ENCODE measurements around the gene GGT6. TPM values are rescaled to one million over a fixed set of nuclear protein-coding genes. Genes with fewer than 3 reads are reported as not detected.

The GGT6 gene
- total RNA-seq, 4 donors from 2014 or later = not detected

DNA sequence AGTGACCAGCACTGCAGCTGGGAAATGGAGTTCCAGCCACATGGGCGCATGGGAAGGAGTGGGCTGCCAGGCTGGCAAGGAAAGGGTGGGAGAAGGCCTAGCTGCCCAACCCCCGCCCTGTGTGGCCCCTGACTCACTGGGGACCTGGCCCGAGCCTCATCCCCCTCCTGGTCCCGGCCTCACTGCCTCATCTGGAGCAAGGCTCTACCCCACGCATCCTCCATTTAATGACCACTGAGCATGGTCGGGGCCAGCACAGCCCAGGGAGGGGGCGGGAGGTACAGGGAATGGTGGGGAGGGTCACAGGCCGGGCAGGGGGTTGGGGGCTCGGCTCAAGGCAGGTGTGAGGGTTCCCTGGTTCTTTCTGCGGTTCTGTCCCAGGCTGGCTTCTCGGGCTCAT is 45.6 kb downstream of the GGT6 start:
- DNase-seq (ENCODE audit: extremely low spot score) = no peak
- no peaks in the 10 kb centered on the region for H3K9me3 ChIP-seq
- TF ChIP-seq POLR2A (IDR thresholded peaks at IDR 0.05; ENCODE audit: low read depth) = no peak
- TF ChIP-seq EP300 (IDR thresholded peaks at IDR 0.05) = no peak
- TF ChIP-seq, protein P1, sequence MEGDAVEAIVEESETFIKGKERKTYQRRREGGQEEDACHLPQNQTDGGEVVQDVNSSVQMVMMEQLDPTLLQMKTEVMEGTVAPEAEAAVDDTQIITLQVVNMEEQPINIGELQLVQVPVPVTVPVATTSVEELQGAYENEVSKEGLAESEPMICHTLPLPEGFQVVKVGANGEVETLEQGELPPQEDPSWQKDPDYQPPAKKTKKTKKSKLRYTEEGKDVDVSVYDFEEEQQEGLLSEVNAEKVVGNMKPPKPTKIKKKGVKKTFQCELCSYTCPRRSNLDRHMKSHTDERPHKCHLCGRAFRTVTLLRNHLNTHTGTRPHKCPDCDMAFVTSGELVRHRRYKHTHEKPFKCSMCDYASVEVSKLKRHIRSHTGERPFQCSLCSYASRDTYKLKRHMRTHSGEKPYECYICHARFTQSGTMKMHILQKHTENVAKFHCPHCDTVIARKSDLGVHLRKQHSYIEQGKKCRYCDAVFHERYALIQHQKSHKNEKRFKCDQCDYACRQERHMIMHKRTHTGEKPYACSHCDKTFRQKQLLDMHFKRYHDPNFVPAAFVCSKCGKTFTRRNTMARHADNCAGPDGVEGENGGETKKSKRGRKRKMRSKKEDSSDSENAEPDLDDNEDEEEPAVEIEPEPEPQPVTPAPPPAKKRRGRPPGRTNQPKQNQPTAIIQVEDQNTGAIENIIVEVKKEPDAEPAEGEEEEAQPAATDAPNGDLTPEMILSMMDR (IDR thresholded peaks at IDR 0.05) = no peak
- TF ChIP-seq POLR2AphosphoS5 (IDR thresholded peaks at IDR 0.05) = no peak
- no peak overlapping the region for H3K4me3 ChIP-seq
- WGBS = 88% methylated on average over 4 of the region's 11 CpGs
- intact Hi-C loops (cut with DNase I) = no loop called here
- H3K4me1 ChIP-seq = peaks cover 15 to 40% (median 34%) of the 10 kb centered on the region in 4 donors
- peaks cover 0 to 6% (median 0%) of the 10 kb centered on the region in 4 donors for H3K36me3 ChIP-seq
- no peaks in the 10 kb centered on the region for H3K27me3 ChIP-seq
- H3K27ac ChIP-seq (replicated peaks in 1 of 4) = peak overlapping the region in 1 of 4 donors; percentile 36

DNA sequence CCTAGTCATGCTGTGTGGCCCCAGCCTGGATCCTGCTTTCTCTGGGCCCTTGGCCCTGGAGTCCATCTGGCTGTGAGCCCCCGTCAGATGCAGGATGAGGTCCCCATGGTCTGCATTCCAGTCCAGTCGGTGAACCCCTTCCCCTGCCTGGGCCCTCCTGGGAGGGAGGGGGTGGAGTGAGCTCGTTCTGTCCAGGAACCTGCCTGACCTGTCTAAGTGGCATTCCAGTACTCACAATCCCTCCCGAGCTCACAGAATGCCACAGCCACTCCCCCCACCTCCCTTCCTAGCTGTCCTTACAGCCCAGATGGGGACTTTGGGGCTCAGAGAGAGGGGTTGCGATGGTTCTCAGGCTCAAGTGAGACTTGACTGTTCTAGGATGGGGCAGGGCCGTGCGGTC is 46.2 kb downstream of the GGT6 start:
- Histone ChIP-seq H3K4me3 (no peak overlapping the region), H3K27ac (replicated peaks in 1 of 4) (peak overlapping the region in 2 of 4 donors; percentile 27 to 42), H3K4me1 (peaks cover 18 to 41% (median 36%) of the 10 kb centered on the region in 4 donors), H3K9me3 (no peaks in the 10 kb centered on the region), H3K27me3 (no peaks in the 10 kb centered on the region), H3K36me3 (peaks cover 0 to 6% (median 0%) of the 10 kb centered on the region in 4 donors)
- DNase-seq (ENCODE audit: extremely low spot score) = no peak
- intact Hi-C loops (cut with DNase I) = no loop called here
- 75% methylated on average over 5 of the region's 7 CpGs for WGBS
- TF ChIP-seq, protein P1 (IDR thresholded peaks at IDR 0.05) = no peak
- TF ChIP-seq POLR2AphosphoS5 (IDR thresholded peaks at IDR 0.05) (no peak), EP300 (IDR thresholded peaks at IDR 0.05) (no peak), POLR2A (IDR thresholded peaks at IDR 0.05; ENCODE audit: low read depth) (no peak)

DNA sequence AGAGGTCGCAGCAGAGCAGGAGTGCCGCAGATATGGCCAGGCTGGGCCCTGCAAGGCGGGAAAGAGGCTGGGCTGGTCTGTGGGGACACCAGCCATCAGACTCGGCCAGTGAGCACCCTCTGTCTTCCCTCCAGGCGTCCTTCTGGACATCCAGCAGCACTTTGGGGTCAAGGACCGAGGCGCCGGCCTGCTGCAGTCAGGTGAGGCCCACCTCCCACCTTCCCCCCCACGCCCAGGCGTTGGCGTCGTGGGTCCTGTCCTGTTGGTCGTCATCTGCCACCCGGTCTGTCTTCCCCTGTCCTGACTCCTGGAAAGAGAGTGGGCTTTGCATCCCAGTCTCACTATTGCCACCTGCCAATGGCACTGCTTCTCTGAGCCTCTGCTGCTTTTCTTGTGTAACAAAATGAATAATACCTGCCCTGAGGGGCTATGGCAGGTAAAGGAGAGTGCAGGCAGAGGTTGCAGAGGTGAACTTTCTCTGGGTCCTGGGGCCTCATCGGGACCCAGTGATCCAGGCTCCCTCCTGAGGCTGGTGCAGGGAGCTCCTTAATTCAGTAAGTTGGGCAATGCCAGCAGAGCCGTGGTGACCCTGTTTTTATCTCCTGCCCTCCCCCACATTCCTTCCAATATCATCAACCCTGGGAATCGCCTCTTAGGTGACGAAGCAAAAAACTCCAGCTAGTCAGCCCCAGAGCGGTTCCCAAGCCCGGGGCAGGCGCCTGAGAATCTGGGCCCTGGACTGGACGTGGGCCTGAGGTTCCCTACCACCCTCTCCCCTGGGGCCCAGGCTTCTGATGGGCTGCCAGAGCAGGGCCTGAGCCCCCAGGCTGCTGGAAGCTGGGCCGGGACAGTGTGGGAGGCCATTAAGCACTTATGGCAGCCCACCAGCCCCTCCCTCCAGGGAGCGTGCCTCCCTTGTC is 47.0 kb downstream of the GGT6 start:
- TF ChIP-seq POLR2A (IDR thresholded peaks at IDR 0.05; ENCODE audit: low read depth) (no peak), EP300 (IDR thresholded peaks at IDR 0.05) (no peak), POLR2AphosphoS5 (IDR thresholded peaks at IDR 0.05) (no peak)
- TF ChIP-seq, protein P1 (IDR thresholded peaks at IDR 0.05) = no peak
- peak overlapping the region in 2 of 4 donors; percentile 27 to 42 for H3K27ac ChIP-seq (replicated peaks in 1 of 4)

DNA sequence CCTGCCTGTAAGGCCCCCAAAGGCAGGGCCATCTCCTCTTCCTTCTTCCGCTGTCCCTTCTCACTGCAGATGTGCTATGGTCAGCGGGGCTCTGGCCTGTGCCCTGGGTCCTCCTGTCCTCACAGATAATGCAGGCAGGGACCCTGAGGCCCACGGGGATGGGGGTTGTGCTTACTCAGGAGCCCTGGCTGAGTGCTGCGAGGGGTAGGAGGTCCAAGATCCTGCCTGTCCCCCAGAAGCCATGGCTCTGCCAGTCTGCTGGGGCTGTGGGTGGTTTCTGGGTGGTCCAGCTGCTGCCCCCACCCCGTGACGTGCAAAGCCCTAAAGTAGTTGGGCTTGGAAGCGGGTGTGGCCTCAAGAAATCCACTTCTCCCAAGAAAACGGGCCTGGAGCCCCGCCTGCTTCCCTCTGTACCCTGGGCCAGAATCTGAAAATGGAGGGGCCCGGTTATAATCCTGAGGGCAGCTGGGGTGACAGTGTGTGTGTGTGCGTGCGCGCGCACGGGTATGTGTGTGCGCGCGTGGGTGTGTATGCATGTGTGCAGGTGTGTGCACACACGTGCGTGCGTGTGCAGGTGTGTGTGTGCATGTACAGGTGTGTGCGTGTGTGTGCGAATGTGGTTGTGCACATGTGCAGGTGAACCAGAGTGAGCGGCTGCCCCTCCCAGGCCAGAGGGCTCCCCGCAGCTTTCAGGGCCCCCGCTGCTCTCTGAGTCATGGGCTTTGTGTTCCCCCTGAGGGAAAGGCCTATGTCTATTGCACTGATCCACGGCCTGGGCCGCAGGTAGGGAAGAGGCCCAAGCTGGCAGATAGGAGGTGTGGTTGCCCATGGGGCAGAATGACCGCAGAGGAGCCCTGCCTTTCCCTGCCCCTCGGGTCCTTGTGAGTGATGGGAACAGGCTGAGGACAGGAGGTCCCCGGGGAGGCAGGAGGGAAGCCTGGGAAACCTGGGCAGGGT is 47.9 kb downstream of the GGT6 start:
- H3K4me3 ChIP-seq = no peak overlapping the region
- no peaks in the 10 kb centered on the region for H3K9me3 ChIP-seq
- H3K4me1 ChIP-seq = peaks cover 18 to 52% (median 39%) of the 10 kb centered on the region in 4 donors
- no peaks in the 10 kb centered on the region for H3K27me3 ChIP-seq
- intact Hi-C loops (cut with DNase I) = no loop called here
- H3K36me3 ChIP-seq = peaks cover 0 to 6% (median 0%) of the 10 kb centered on the region in 4 donors
- TF ChIP-seq EP300 (IDR thresholded peaks at IDR 0.05) (no peak), POLR2A (IDR thresholded peaks at IDR 0.05; ENCODE audit: low read depth) (no peak), POLR2AphosphoS5 (IDR thresholded peaks at IDR 0.05) (no peak)
- TF ChIP-seq, protein P1 (IDR thresholded peaks at IDR 0.05) = no peak
- no peak for DNase-seq (ENCODE audit: extremely low spot score)
- peak overlapping the region in 2 of 4 donors; percentile 5 to 35 for H3K27ac ChIP-seq (replicated peaks in 1 of 4)
- 93% methylated on average over 30 of the region's 31 CpGs for WGBS

More for the DNA sequence above, 47.0 kb downstream of the GGT6 start:
- Histone ChIP-seq H3K9me3 (no peaks in the 10 kb centered on the region), H3K4me1 (peaks cover 18 to 42% (median 37%) of the 10 kb centered on the region in 4 donors), H3K4me3 (no peak overlapping the region), H3K36me3 (peaks cover 0 to 6% (median 0%) of the 10 kb centered on the region in 4 donors), H3K27me3 (no peaks in the 10 kb centered on the region)
- DNase-seq (ENCODE audit: extremely low spot score) = no peak
- 88% methylated on average over 20 of the region's 24 CpGs for WGBS
- intact Hi-C loops (cut with DNase I) = no loop called here
